Loucy (cell line): ENCODE data around the gene CRACDL.

ENCODE experiments used
- H2AFZ ChIP-seq: fragments of 200-600 bp; sonication (generic); 2 replicates; pipeline ENCODE4 v1.6.0; 2016; ENCODE audit warnings: antibody characterized with exemption, mild to moderate bottlenecking, low read length, moderate library complexity
- H3F3A ChIP-seq: fragments of 200-600 bp; 2 replicates; pipeline ENCODE4 v1.6.0; 2016; ENCODE audit warnings: antibody characterized with exemption, low read depth, mild to moderate bottlenecking
- H3K27me3 ChIP-seq: fragments of 200-600 bp; sonication (generic); 2 replicates; pipeline ENCODE4 v1.6.1; 2014; ENCODE audit warnings: low read length, mild to moderate bottlenecking; ENCODE audit not compliant: insufficient read depth, poor library complexity, severe bottlenecking
- H3K36me3 ChIP-seq: fragments of 200-600 bp; sonication (generic); 2 replicates; pipeline ENCODE4 v1.6.1; 2016; ENCODE audit warnings: low read length; ENCODE audit not compliant: insufficient read depth
- H3K4me1 ChIP-seq: fragments of 200-600 bp; sonication (generic); 2 replicates; pipeline ENCODE4 v1.5.1; 2014; ENCODE audit warnings: low read length, mild to moderate bottlenecking; ENCODE audit not compliant: insufficient read depth, poor library complexity, severe bottlenecking
- H3K4me2 ChIP-seq: fragments of 200-600 bp; sonication (generic); 2 replicates; pipeline ENCODE4 v1.6.0; 2014; ENCODE audit warnings: antibody characterized with exemption, low read length, low read depth, mild to moderate bottlenecking; ENCODE audit not compliant: poor library complexity, severe bottlenecking
- H3K4me3 ChIP-seq: fragments of 200-600 bp; sonication (generic); 2 replicates; pipeline ENCODE4 v1.5.1; 2014; ENCODE audit warnings: low read length, mild to moderate bottlenecking, mixed read lengths; ENCODE audit not compliant: poor library complexity, severe bottlenecking
- H3K79me2 ChIP-seq: fragments of 200-600 bp; sonication (generic); 2 replicates; pipeline ENCODE4 v1.6.1; 2014; ENCODE audit warnings: low read length; ENCODE audit not compliant: insufficient read depth
- H3K9ac ChIP-seq: fragments of 200-600 bp; sonication (generic); 2 replicates; pipeline ENCODE4 v1.6.0; 2014; ENCODE audit warnings: mild to moderate bottlenecking, low read depth, low read length, moderate library complexity; ENCODE audit not compliant: poor library complexity, severe bottlenecking
- H3K9me2 ChIP-seq: fragments of 200-600 bp; sonication (generic); replicated peaks from 2 replicates; pipeline ENCODE4 v1.6.1; 2016; ENCODE audit warnings: low read depth, low read length, mixed read lengths
- H3K9me3 ChIP-seq: fragments of 200-600 bp; sonication (generic); 2 replicates; pipeline ENCODE4 v1.6.1; 2014; ENCODE audit warnings: mild to moderate bottlenecking, antibody characterized with exemption, low read length, low read depth; ENCODE audit not compliant: insufficient read depth
- H4K20me1 ChIP-seq: fragments of 200-600 bp; sonication (generic); 2 replicates; pipeline ENCODE4 v1.6.0; 2014; ENCODE audit warnings: antibody characterized with exemption, low read length, mild to moderate bottlenecking; ENCODE audit not compliant: insufficient read depth, poor library complexity, severe bottlenecking
- CTCF ChIP-seq: fragments of 200-600 bp; sonication (generic); conservative IDR thresholded peaks from 2 replicates; pipeline ENCODE4 v1.5.1; 2014; ENCODE audit warnings: mild to moderate bottlenecking, antibody characterized with exemption, low read length
- EZH2phosphoT487 ChIP-seq: fragments of 200-600 bp; IDR thresholded peaks from 2 replicates; pipeline ENCODE4 v1.6.1; 2018; ENCODE audit warnings: antibody characterized with exemption, mild to moderate bottlenecking, moderate library complexity, borderline replicate concordance

The CRACDL gene

GRCh38 chr2:98830571-98831145, 105.4 kb downstream of the CRACDL start:
- no peaks in the 10 kb centered on the region for H3K9me2 ChIP-seq
- H3K4me3 ChIP-seq: no peak overlapping the region
- H3K9me3 ChIP-seq: no peaks in the 10 kb centered on the region
- no peak for TF ChIP-seq CTCF
- no peak for TF ChIP-seq EZH2phosphoT487
- no peaks in the 10 kb centered on the region for H3F3A ChIP-seq
- H4K20me1 ChIP-seq: no peaks in the 10 kb centered on the region
- H3K4me1 ChIP-seq: peaks cover 78% of the 10 kb centered on the region
- peak overlapping the region; percentile 65 for H3K4me2 ChIP-seq
- no peaks in the 10 kb centered on the region for H3K79me2 ChIP-seq
- no peaks in the 10 kb centered on the region for H3K36me3 ChIP-seq
- no peak overlapping the region for H3K9ac ChIP-seq
- no peaks in the 10 kb centered on the region for H3K27me3 ChIP-seq
- H2AFZ ChIP-seq: no peak overlapping the region

- H3K36me3 ChIP-seq: no peaks in the 10 kb centered on the region
- H2AFZ ChIP-seq: no peak overlapping the region
- H3K27me3 ChIP-seq: no peaks in the 10 kb centered on the region
- no peaks in the 10 kb centered on the region for H3K9me2 ChIP-seq
- H4K20me1 ChIP-seq: no peaks in the 10 kb centered on the region
- no peak for TF ChIP-seq EZH2phosphoT487
- no peaks in the 10 kb centered on the region for H3K9me3 ChIP-seq
- H3K4me3 ChIP-seq: peak overlapping the region; percentile 55
- no peaks in the 10 kb centered on the region for H3K79me2 ChIP-seq
- H3K4me2 ChIP-seq: peak overlapping the region; percentile 65
- H3F3A ChIP-seq: no peaks in the 10 kb centered on the region
- H3K4me1 ChIP-seq: peaks cover 77% of the 10 kb centered on the region
- H3K9ac ChIP-seq: no peak overlapping the region
Observed at GRCh38 chr2:98829581-98830270, 106.3 kb downstream of the CRACDL start.

GRCh38 chr2:98828793-98829371, 107.1 kb downstream of the CRACDL start:
- Histone ChIP-seq H3K9me2 (no peaks in the 10 kb centered on the region), H3F3A (no peaks in the 10 kb centered on the region), H2AFZ (no peak overlapping the region), H3K4me3 (peak overlapping the region; percentile 55), H3K27me3 (no peaks in the 10 kb centered on the region), H3K79me2 (no peaks in the 10 kb centered on the region), H3K9me3 (no peaks in the 10 kb centered on the region), H3K36me3 (no peaks in the 10 kb centered on the region), H3K4me1 (peaks cover 75% of the 10 kb centered on the region), H3K9ac (no peak overlapping the region), H4K20me1 (no peaks in the 10 kb centered on the region), H3K4me2 (peak overlapping the region; percentile 65)
- TF ChIP-seq EZH2phosphoT487: no peak
- no peak for TF ChIP-seq CTCF
